CD4-positive, CD25-positive, alpha-beta regulatory T cell (primary cell): ENCODE data around the gene WLS. TPM values are rescaled to one million over a fixed set of nuclear protein-coding genes. Genes with fewer than 3 reads are reported as not detected.
"Not testable (repeated sequence)": the region's sequence is repeated elsewhere in the genome, so short reads cannot be mapped to it uniquely, and the experiment has no call there.

Experiments used
- ATAC-seq, 2 donors: fragments of 150-1000 bp; cut with Tn5 transposase; one replicate each; pipeline ENCODE4 v1.10.0; 2021; ENCODE audit warnings: low read depth in 2 of 2, moderate number of reproducible peaks in 2 of 2, moderate library complexity in 1 of 2
- DNase-seq, 3 donors: peaks; one replicate each; pipeline versions ENCODE4 v3.0.0 to v3.0.0-alpha.2; 2012 to 2022; ENCODE audit warnings: mixed read lengths in 1 of 3
- H3K27ac ChIP-seq: one replicate; pipeline ENCODE4 v1.7.0; 2013; ENCODE audit warnings: mild to moderate bottlenecking, low read length; ENCODE audit not compliant: insufficient read depth, poor library complexity, severe bottlenecking
- H3K27me3 ChIP-seq: one replicate; pipeline ENCODE4 v1.7.0; 2013; ENCODE audit warnings: low read length; ENCODE audit not compliant: control insufficient read depth, insufficient read depth
- H3K36me3 ChIP-seq: one replicate; pipeline ENCODE4 v1.7.0; 2013; ENCODE audit warnings: mild to moderate bottlenecking, low read length, moderate library complexity; ENCODE audit not compliant: control insufficient read depth, insufficient read depth
- H3K4me1 ChIP-seq: 2 replicates; pipeline ENCODE4 v1.7.0; 2013; ENCODE audit warnings: mild to moderate bottlenecking, low read length; ENCODE audit not compliant: insufficient read depth, control insufficient read depth, poor library complexity, severe bottlenecking
- H3K4me3 ChIP-seq: one replicate; pipeline ENCODE4 v1.7.0; 2013; ENCODE audit warnings: low read depth, mild to moderate bottlenecking, low read length, moderate library complexity
- H3K9me3 ChIP-seq, 2 experiments: 1 replicate in 1 of 2; 2 replicates in 1 of 2; pipeline ENCODE4 v1.7.0; 2013; ENCODE audit warnings: low read length in 2 of 2, mild to moderate bottlenecking in 1 of 2, moderate library complexity in 1 of 2; ENCODE audit not compliant: control insufficient read depth in 2 of 2
- H3K27ac Mint-ChIP-seq, 3 donors: one replicate each; pipeline ENCODE4 v1.8.0; 2020 to 2022; ENCODE audit warnings: mild to moderate bottlenecking in 3 of 3, mixed read lengths in 3 of 3, moderate library complexity in 2 of 3
- H3K27me3 Mint-ChIP-seq: one replicate; pipeline ENCODE4 v1.8.0; 2022; ENCODE audit warnings: mild to moderate bottlenecking, mixed read lengths
- H3K36me3 Mint-ChIP-seq: one replicate; pipeline ENCODE4 v1.8.0; 2020; ENCODE audit warnings: mixed read lengths
- H3K4me1 Mint-ChIP-seq, 4 donors: one replicate each; pipeline ENCODE4 v1.8.0; 2020 to 2022; ENCODE audit warnings: mixed read lengths in 4 of 4, mild to moderate bottlenecking in 1 of 4
- H3K4me3 Mint-ChIP-seq, 4 donors: one replicate each; pipeline ENCODE4 v1.8.0; 2020 to 2022; ENCODE audit warnings: mild to moderate bottlenecking in 4 of 4, mixed read lengths in 4 of 4, moderate library complexity in 3 of 4
- H3K9me3 Mint-ChIP-seq, 7 donors: one replicate each; pipeline ENCODE4 v1.8.0; 2020 to 2022; ENCODE audit warnings: mixed read lengths in 7 of 7, mild to moderate bottlenecking in 3 of 7, moderate library complexity in 2 of 7
- polyA plus RNA-seq, 4 donors: library from polyadenylated mRNA; unstranded; fragments of 300-500 nt; fragmentation: Illumina TruSeq; gene quantifications; one replicate each; pipeline ENCODE4 v1.2.3, GENCODE V29; 2021
- total RNA-seq: library from RNA; stranded (reverse); gene quantifications from one replicate; pipeline ENCODE4 v1.2.3, GENCODE V29; 2022

WLS gene
- total and polyA plus RNA-seq, 5 donors from 2014 or later: not detected

DNA sequence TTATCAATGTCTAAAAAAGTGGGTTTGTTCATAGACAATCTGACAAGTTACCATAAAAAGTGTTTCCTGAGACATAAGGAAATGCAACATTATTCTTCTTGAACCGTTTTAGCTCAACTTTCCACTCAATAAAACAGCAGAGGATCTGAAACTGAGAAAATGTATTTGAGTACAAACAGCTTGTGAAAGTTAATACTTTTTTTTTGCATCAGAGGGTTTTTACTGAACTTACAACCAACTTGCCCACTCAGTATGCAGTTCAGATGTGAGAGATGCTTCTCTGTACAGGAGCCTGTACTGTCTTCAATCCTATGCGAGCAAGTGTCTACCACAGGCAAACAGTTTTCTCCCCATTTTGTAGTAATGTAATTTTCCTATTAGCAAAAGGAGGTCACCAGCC, 71.4 kb downstream of the WLS start:
- H3K4me1 ChIP-seq, H3K27ac ChIP-seq, DNase-seq, H3K36me3 ChIP-seq, H3K27ac Mint-ChIP-seq, H3K27me3 ChIP-seq, H3K27me3 Mint-ChIP-seq, H3K4me1 Mint-ChIP-seq, ATAC-seq, H3K9me3 Mint-ChIP-seq, H3K36me3 Mint-ChIP-seq, H3K4me3 ChIP-seq, H3K4me3 Mint-ChIP-seq, H3K9me3 ChIP-seq: not testable (repeated sequence)

- no peaks in the 10 kb centered on the region for H3K4me1 Mint-ChIP-seq
Measured at GRCh38 chr1:68160021-68160420, 72.3 kb downstream of the WLS start.

DNA sequence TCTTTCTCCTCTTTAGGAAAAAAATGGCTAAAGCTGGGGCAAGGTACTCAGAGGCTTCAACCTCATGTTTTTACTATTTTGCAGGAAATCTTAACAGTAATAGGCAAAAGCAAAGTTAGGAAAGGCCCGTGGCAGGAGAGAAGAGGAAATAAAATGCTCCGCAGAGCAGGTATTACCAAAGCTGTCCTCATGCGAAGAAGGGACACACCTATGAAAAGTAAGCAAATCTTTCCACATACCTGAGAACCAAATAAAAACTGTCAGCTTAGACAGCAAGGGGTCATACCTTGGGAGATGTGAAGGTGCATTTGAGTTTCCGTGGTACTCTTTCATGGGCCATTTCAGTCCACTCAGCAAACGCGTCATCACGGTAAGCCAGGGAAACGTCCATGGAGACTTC, 73.5 kb downstream of the WLS start:
- Histone ChIP-seq H3K27ac (no peak overlapping the region), H3K4me3 (no peak overlapping the region), H3K36me3 (no peaks in the 10 kb centered on the region), H3K9me3 (no peaks in the 10 kb centered on the region), H3K4me1 (no peaks in the 10 kb centered on the region), H3K27me3 (no peaks in the 10 kb centered on the region)
- Mint-ChIP-seq H3K9me3 (peaks cover 0 to 4% (median 0%) of the 10 kb centered on the region in 7 donors), H3K27me3 (no peaks in the 10 kb centered on the region), H3K36me3 (no peaks in the 10 kb centered on the region), H3K27ac (no peak overlapping the region), H3K4me1 (no peaks in the 10 kb centered on the region), H3K4me3 (no peak overlapping the region)
- DNase-seq (no peak), ATAC-seq (no peak)

More at GRCh38 chr1:68160021-68160420, 72.3 kb downstream of the WLS start:
- Mint-ChIP-seq H3K27ac (no peak overlapping the region), H3K27me3 (no peaks in the 10 kb centered on the region), H3K36me3 (no peaks in the 10 kb centered on the region), H3K4me3 (no peak overlapping the region), H3K9me3 (peaks cover 0 to 4% (median 0%) of the 10 kb centered on the region in 7 donors)
- no peaks in the 10 kb centered on the region for H3K27me3 ChIP-seq
- DNase-seq: no peak
- ATAC-seq: no peak
- H3K36me3 ChIP-seq: no peaks in the 10 kb centered on the region
- H3K4me1 ChIP-seq: no peaks in the 10 kb centered on the region
- no peak overlapping the region for H3K4me3 ChIP-seq
- no peaks in the 10 kb centered on the region for H3K9me3 ChIP-seq
- no peak overlapping the region for H3K27ac ChIP-seq

GRCh38 chr1:68157416-68157815, 74.9 kb downstream of the WLS start:
- DNase-seq: no peak
- no peak overlapping the region for H3K4me3 ChIP-seq
- no peaks in the 10 kb centered on the region for H3K9me3 ChIP-seq
- H3K27ac ChIP-seq: no peak overlapping the region
- no peak for ATAC-seq
- Mint-ChIP-seq H3K27me3 (no peaks in the 10 kb centered on the region), H3K9me3 (peaks cover 0 to 4% (median 0%) of the 10 kb centered on the region in 7 donors), H3K4me1 (no peaks in the 10 kb centered on the region), H3K4me3 (no peak overlapping the region), H3K27ac (no peak overlapping the region), H3K36me3 (no peaks in the 10 kb centered on the region)
- no peaks in the 10 kb centered on the region for H3K27me3 ChIP-seq
- no peaks in the 10 kb centered on the region for H3K4me1 ChIP-seq
- H3K36me3 ChIP-seq: no peaks in the 10 kb centered on the region

DNA sequence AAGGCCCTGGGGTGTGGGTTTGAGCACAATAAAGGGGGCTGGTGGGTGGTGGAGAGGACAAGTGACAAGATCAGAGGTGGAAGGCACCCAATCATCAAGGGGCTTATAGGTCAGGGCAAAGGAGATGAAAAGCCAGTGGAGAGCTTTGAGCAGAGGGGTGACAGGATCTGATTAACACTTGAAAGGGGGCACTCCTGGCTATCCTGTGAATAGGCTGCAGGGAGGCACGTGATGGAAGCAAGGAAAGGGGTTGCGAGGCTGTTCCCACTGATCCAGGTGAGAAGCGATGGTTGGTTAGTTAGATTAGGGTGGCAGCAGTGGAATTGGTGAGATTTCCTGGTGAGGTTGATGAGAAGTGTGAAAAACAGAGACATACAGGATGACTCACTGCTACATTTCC, 80.6 kb downstream of the WLS start:
- Histone ChIP-seq H3K36me3 (no peaks in the 10 kb centered on the region), H3K4me1 (no peaks in the 10 kb centered on the region), H3K9me3 (no peaks in the 10 kb centered on the region), H3K4me3 (no peak overlapping the region), H3K27ac (no peak overlapping the region), H3K27me3 (no peaks in the 10 kb centered on the region)
- no peak overlapping the region for H3K4me3 Mint-ChIP-seq
- no peak overlapping the region for H3K27ac Mint-ChIP-seq
- H3K9me3 Mint-ChIP-seq: peaks cover 0 to 2% (median 0%) of the 10 kb centered on the region in 7 donors
- ATAC-seq (no peak), DNase-seq (no peak)
- no peaks in the 10 kb centered on the region for H3K4me1 Mint-ChIP-seq
- no peaks in the 10 kb centered on the region for H3K27me3 Mint-ChIP-seq
- no peaks in the 10 kb centered on the region for H3K36me3 Mint-ChIP-seq

- no peaks in the 10 kb centered on the region for H3K9me3 Mint-ChIP-seq
- Histone ChIP-seq H3K27ac (no peak overlapping the region), H3K4me3 (no peak overlapping the region), H3K27me3 (no peaks in the 10 kb centered on the region), H3K36me3 (no peaks in the 10 kb centered on the region), H3K9me3 (no peaks in the 10 kb centered on the region), H3K4me1 (no peaks in the 10 kb centered on the region)
- H3K36me3 Mint-ChIP-seq: no peaks in the 10 kb centered on the region
- H3K4me1 Mint-ChIP-seq: no peaks in the 10 kb centered on the region
- ATAC-seq: no peak
- no peaks in the 10 kb centered on the region for H3K27me3 Mint-ChIP-seq
- no peak for DNase-seq
- no peak overlapping the region for H3K4me3 Mint-ChIP-seq
- no peak overlapping the region for H3K27ac Mint-ChIP-seq
Measured at GRCh38 chr1:68149907-68150306, 82.4 kb downstream of the WLS start.

- Mint-ChIP-seq H3K36me3 (no peaks in the 10 kb centered on the region), H3K9me3 (no peaks in the 10 kb centered on the region), H3K27ac (no peak overlapping the region), H3K4me1 (no peaks in the 10 kb centered on the region), H3K27me3 (no peaks in the 10 kb centered on the region), H3K4me3 (no peak overlapping the region)
- no peak for DNase-seq
- H3K36me3 ChIP-seq: no peaks in the 10 kb centered on the region
- H3K27ac ChIP-seq: no peak overlapping the region
- H3K4me3 ChIP-seq: no peak overlapping the region
- H3K27me3 ChIP-seq: no peaks in the 10 kb centered on the region
- ATAC-seq: no peak
- no peaks in the 10 kb centered on the region for H3K9me3 ChIP-seq
- H3K4me1 ChIP-seq: no peaks in the 10 kb centered on the region
Measured at GRCh38 chr1:68149110-68149798, 83.1 kb downstream of the WLS start.

DNA sequence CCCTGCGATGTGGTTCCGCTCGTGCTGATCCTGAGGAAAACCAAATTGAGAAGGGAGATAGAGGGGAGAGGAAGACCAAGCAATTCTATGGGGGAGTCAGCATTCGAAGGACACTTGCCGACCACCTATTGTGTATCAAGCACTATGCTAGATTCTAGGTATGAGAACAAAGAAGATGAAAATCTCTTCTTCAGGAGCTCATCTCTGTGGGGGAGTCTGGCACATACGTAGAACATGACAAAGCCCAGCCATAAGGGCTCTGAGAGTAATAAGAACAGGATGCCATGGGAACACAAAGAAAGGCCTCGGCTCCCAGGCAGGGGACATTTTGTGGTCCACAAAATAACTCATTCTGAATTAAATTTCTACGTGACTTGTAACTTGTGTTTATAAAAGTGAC, 83.7 kb downstream of the WLS start:
- H3K4me3 ChIP-seq: no peak overlapping the region
- no peaks in the 10 kb centered on the region for H3K9me3 ChIP-seq
- no peak for ATAC-seq
- Mint-ChIP-seq H3K4me3 (no peak overlapping the region), H3K4me1 (no peaks in the 10 kb centered on the region), H3K9me3 (no peaks in the 10 kb centered on the region), H3K27ac (no peak overlapping the region), H3K36me3 (no peaks in the 10 kb centered on the region), H3K27me3 (no peaks in the 10 kb centered on the region)
- H3K36me3 ChIP-seq: no peaks in the 10 kb centered on the region
- DNase-seq: no peak
- H3K27me3 ChIP-seq: no peaks in the 10 kb centered on the region
- H3K27ac ChIP-seq: no peak overlapping the region
- no peaks in the 10 kb centered on the region for H3K4me1 ChIP-seq
